HG03442 (cell line): ENCODE data around the gene NR1H4.
"Not testable (repeated sequence)": the region's sequence is repeated elsewhere in the genome, so short reads cannot be mapped to it uniquely, and the experiment has no call there.

Experiments used
- ATAC-seq: cut with Tn5 transposase; IDR thresholded peaks from one replicate; pipeline ENCODE4 v1.9.1; 2021; ENCODE audit warnings: mild to moderate bottlenecking, moderate library complexity; ENCODE audit not compliant: unreplicated experiment

Gene NR1H4

DNA sequence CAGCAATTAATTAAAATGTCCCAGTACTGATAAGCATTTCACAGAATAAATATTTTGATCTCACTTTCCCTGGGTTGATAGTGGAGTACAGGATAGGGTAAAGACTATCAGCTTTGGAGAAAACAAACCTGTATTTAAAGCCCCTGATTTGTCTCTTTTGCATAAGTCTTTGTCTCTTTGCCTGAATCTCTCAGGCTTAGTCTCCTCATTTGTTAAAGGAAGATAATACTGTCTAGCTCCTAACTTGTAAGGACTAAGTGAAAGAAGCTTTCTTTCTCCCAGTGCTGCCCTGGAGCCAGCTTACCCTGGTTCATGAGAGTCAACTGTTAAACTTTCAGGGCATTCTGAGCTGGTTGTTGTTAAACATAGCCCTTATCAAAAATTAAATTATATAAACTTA is 5.5 kb upstream of the NR1H4 start:
- no peak for ATAC-seq

DNA sequence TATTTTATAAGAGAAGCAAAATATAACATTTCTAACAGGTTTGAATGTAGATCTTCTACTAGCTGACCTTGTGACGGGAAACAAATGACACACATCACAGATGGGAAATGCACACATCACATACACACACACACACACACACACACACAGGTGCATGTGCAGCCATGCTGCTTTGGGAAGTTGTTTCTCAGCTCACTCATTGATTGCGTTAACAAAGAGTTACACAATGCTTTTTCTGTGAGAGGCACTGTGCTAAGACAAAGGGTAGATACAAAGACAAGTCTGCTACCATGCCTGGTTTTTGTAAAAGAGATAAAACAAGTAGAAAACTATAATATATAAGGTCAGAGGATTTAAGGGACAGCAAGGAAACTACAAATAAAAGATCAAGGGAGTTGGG is 1.3 kb upstream of the NR1H4 start:
- ATAC-seq, result no peak

DNA sequence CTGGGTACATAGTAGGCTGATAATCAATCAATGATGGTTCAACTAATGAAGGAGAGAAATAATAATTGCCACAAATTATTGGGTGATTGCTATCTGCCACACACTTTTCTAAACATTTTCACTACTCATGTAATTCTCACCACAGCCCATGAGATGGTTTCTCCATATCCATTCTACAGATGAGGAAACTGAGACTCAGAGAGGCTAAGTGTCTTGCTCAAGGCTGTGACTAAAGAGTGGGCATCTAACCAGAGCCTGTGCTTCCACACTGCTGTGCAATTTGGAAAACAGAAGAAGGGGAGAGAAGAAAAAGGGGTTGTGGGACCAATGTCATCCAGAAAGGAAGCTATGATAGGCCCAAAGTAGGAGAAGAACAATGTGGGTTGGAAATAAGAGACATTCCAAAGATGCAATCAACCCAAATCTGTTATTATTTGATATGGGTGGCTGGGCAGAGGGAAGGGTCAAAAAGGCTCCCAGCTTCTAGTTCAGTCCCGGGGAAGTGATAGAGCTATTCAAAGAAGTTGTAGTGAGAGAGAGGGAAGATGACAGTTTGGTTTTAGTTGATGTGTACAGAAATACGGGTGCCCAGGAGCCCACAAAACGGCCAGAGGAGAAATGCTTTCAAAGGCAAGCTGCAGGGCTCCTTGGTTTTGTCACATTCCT is 483 bp upstream of the NR1H4 start:
- ATAC-seq, result no peak

DNA sequence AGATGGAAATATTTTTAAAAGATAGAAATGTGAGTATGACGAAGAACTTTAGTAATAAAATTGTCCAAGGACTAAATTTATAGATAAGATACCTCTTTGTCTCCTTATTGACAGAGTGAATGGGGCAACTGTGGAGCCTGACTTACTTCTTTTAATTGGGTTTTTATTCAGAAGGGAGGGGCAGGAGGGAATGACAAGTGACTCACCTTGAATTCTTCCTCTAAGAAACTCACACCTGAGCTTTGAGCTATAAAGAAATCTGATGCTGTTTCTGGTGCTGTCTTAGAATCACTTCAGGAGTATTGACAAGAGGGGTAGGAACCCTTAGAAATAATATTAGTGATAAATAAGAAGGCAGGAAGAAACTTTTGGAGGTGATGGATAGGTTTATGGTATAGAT is 951 bp downstream of the NR1H4 start:
- ATAC-seq, result no peak

DNA sequence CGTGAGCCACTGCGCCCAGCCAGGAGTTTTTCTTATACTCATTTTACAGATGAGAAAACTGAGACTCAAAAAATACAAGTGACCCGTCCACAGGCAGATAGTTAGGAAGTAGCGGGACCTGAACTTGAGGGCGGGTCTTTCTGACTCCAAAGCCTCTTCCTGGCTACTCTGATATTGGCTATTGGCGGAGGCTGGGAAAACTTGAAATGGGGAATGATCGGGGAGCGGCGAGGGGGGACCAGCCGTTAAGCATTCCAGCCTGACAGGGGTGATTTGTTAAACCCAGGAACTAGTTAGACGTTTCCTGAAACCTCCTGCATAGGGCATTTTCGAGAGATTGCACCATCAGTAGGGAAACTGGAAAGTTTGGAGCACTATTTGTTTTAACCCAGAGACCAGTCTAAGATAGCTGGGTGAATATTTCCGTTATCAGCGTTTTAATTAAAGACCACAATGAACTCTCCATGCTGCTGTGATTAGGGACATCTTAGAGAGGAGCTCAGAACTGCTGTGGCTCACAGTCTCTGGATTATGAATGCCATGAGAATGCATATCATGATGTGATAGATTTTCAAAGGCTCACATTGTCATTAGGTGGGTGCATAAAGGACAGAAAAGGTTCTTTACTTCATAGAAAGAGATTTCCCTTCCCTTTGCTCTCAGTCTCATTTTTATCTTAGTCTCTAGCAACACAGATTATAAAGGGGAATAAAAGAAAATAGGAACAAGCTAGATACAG is 2.5 kb downstream of the NR1H4 start:
- no peak for ATAC-seq

DNA sequence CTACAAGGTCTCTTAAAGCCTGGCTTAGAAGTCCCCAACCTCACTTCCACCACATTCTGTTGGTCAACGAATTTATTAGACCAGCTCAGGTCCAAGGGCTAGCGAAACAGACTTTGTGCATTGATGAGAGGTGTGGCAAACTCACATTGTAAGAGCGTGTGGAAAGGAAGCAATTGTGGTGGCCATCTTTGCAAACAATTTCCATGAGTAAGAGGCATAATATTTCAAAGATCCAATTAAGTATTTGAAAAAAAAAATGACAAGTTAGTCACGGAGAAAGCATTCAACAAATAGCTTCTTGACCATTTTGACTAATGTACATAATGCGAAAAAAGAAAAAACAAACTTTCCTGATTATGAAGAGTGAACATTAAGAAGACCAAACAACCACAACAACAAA is 7.4 kb downstream of the NR1H4 start:
- no peak for ATAC-seq

DNA sequence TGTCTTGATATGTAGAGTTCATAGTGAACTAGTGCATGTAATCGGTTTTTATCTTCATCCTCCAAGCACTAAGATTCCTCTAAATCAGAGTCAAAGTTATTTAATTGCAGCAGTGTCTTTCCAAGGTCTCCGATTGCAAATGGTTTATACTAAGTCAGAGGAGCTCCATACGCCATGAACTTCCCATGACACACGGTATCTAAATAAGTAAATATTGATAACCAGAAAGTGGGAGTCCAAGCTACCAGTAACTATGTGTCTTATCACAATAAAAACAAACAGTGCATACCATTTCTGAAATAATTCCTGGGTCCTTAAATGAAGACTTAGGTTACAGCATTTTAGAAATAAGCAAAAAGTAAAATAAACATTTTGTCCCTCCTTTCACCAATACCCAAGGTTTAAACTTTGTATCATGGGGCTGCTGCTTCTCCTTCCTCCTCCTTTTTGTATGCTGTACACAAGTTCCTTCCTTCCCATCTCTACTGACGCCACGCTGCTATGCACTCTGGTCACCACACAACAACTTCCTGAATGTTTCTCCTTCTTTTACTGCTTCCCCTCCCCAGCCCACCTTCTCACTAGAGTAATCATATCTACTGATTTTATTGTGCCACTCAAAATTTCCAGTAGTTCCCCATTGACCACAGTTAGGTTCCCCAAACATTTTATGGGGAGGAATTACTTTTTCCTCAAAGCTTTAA is 10.7 kb downstream of the NR1H4 start:
- ATAC-seq, result no peak

DNA sequence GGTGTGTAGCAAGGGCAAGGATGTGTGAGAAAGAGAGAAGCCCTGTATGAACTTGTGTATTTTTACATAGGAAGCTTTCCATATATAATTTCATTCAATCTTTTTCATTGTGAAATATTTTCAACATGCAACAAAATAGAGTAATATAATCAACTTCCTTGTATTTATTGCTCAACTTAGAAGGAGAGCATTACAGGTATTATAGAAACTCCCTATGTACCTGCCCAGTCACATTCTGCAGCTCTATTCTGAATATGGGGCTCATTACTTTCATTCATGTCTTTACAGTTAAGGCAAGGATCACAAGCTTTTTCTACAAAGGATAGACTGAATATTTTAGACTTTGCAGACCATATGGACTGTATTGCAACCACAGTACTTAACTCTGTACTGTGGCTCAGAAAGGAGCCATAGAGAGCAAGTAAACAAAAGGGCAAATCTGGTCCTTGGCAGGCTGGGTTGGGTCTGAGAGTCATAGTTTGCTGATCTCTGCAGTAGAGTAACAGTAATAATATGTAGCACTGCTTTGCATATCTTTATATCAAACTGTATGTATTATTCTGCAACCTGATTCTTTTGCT is 11.3 kb downstream of the NR1H4 start:
- ATAC-seq, result no peak

DNA sequence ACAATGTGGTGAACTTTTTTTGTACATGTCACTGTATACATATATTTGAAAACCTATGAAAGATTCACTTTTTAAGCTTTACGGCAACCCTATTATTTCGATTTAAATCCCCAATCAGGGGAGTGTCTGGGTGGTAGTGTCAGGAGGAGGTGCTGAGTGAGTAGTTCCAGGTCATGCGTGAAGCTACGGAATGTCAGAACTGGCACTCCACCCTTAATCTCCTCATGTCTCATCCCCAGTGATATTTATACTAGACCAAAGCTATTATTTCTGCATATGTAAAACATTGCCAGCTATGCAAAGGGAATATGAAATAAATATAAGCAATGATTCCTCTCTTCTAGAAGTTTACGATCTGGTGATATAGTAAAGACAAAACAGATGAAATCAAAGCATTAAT is 12.3 kb downstream of the NR1H4 start:
- no peak for ATAC-seq

DNA sequence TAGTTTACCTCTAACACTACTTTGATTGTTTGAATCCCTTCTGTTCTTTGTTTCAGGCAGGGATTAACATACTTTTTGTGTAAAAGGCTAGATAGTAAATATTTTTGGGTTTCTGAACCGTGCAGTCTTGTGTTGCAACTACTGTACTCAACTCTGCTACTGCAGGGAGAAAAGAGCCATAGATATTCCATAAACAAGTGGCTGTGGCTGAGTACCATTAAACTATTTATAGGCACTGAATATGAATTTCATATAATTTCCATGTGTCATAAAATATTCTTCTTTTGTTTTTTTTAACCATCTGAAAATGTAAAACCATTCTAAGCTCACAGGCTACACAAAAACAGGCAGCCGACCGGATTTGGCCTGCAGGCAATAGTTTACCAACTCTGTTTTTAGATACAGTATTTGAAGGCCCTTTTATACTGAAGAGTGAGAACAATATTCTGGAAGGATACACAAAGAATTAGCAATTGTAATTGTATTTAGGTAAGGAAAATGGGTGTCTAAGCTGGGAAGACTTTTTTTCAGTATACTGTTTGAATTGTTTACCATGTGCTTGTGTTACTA is 15.7 kb downstream of the NR1H4 start:
- ATAC-seq, result no peak

DNA sequence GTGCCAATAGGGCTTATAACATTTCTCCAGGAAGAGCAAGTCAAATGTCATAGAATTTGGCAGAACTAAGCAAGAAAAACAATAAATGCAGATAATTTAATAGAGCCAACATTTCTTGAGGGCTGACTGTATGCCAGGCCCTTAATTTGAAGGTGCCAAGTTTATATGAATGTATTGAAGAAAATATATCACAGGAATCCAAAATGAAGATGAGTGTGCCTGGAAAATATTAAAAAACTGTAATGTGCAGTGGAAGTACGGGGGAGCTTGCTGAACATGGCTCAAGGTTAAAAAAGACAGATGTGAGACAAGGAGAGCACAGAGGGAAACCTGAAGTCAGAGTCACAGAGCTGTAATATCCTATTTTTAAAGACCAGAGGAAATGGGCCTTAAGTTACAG is 16.4 kb downstream of the NR1H4 start:
- ATAC-seq, result no peak

DNA sequence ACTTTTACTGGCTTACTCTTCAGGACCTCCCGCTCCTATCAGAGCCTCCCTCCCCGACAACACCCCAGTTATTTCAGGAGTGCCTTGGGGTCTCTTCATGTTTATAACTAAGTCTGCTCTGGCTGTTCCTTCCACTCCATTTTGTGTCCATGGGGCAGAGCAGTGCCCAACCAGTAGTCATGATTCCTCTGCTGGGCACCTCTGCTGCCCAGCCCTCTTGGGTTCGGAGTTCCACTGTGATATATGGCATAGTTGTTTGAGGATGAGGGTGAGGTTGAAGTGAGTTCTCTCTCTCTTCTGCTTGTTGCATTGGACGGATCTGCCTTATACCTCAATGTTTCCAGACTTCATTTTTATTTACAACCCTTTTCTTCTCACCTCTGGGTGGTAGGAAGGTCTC is 17.4 kb downstream of the NR1H4 start:
- ATAC-seq, result no peak

DNA sequence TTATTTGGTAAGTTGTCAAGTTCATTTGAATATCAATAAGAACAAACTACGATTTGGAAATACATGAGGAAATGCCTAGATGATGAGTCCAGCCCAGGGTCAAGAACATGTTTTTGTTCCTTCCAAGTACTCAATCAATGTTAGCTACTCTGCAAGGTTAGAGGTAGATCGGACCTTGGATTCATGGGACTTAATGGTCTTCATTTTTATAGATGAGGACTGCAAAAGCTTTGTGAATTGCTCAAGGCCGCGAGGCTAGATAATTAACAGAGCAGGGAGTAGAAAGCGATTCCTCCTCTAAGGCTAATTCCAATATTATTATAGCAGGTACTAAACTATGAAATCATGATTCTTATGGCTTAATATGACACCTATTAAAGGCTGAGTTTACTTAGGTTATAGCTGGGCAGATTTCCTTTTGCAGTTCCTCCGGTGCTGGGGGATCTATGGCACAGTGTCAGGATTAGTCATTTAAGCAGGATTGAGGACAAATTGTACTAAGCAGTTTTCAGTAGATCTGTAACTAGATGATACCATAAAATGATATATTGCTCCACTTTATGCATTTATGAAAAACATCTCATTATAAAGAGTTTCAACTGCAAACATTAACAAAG is 19.8 kb downstream of the NR1H4 start:
- ATAC-seq, result no peak

DNA sequence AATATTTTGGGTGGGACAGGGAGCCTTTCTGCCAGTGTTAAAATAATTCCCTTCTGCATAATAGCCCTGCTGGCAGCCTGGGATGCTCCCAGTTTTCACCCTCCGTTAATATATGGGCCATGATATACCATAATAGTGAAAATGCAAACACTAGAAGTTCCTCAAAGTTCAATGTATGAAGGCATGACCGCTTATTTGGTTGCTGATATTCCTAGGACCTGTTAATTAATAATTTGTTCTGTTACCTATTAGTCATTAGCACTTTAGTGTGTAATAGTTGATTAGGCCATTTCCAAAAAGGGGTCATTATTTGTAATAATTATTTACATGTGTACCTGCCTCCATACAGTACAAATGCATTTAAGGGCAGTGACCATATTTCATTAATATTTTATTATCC is 20.4 kb downstream of the NR1H4 start:
- no peak for ATAC-seq

DNA sequence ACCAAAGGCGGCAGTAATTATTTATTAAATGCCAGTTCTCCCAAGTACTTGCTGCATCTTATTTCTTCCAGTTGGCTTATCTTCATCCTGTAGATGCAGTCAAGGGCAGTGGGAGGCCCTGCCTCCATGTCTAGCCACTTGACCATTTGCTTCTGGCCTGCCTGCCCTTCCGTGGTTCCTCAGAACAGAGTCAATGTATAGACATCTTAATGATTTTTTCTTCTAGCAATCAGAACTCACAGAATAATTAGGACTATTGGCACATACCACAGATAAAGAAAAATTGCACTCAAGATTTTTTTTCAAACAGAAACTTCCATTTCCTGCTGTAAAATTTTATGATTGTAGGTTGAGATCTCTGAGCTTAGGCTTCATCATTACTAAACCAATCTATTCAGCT is 20.9 kb downstream of the NR1H4 start:
- ATAC-seq, result no peak

DNA sequence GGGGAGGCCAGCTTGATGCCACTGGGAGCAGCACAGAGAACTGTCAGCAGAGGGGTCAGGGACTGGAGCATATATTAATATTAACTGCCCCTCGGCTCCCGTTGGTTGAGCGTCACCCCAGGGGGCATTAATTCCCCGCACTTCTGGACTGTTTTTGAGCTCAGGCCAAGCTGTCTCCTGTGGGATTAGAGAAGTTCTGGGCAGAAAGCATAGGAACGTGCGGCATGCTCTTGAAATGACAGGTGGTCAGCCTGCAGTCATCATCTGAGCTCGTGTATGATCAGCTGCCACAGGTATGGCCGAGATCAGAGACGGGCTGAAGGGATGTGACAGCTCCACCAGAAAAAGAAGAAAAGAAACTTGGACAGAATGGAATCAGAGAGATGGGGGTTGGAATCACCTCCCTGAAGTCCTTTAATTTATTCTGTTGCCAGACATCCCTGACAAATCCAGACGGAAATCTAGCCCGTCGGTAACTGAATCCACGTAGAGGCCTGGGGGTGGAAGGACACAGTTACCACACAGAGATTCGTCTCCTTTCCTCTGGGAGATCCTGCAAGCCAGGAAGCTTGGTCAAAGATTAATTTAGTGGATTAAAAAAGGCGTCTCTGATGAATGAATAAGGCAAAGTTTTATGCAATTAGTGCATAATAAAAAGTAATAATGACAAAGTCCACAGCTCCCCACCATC is 23.6 kb downstream of the NR1H4 start:
- no peak for ATAC-seq

DNA sequence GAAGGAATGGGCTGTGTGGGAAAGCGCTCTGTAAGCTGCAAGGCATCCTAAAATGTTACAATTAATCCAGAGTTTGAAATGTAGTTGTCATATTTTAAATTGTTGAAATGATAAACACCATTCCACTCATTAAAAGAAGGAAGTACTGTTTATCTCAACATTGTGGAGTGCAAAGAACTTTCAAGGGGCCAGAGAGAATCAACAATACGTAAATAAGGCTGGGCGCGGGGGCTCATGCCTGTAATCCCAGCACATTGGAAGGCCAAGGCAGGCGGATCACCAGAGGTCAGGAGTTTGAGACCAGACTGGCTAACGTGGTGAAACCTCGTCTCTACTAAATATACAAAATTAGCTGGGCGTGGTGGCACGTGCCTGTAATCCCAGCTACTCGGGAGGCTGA is 24.5 kb downstream of the NR1H4 start:
- no peak for ATAC-seq

DNA sequence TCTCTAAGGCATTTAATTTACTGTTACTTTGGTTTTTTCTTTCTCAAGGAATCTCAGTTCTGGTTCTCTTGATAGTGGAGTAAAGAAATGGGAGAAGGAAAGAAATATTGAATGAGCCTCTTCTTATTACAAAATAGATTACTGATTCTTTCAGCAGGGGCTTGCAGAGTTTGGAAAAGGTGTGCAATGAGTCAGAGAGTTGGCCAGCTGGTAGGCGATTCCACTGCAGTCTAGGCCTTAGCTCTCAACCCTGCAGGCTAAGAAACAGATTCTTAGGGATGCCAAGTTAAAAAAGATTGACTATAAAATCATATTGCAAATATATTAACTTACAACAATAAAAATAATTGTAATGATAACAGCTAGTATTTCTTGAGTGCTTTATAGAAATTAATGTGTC is 25.8 kb downstream of the NR1H4 start:
- no peak for ATAC-seq

DNA sequence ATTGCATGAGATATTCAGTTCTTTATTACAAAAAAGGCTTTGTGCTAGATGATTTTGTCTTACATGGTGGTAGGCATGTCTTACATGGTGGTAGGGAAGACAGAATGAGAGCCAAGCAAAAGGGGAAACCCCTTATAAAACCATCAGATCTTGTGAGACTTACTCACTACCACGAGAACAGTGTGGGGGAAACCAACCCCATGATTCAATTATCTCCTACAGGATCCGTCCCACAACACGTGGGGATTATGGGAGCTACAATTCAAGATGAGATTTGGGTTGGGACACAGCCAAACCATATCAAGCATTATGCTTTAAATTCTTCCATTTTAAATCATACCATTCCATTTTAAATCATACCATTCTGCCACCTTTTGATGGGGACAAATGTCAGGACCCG is 29.1 kb downstream of the NR1H4 start:
- not testable (repeated sequence) for ATAC-seq

DNA sequence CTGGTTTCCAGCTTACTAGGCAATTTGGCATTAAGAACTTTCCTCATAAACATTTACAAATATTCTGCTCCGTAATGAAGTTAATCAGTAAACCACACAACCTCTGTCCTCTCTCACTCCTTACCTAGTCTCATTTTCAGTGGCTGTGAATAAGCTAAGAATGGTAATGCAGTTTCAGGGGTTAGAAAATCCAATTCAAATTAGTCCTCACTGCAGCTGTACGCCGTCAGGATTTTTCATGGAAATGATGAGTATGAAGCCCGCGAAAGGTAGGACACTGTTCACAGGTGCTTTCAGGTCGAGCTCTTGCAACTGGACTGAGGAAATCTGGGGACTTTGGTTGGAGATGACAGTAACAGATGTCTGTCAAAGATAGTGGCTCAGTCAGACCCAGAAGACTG is 29.6 kb downstream of the NR1H4 start:
- no peak for ATAC-seq

DNA sequence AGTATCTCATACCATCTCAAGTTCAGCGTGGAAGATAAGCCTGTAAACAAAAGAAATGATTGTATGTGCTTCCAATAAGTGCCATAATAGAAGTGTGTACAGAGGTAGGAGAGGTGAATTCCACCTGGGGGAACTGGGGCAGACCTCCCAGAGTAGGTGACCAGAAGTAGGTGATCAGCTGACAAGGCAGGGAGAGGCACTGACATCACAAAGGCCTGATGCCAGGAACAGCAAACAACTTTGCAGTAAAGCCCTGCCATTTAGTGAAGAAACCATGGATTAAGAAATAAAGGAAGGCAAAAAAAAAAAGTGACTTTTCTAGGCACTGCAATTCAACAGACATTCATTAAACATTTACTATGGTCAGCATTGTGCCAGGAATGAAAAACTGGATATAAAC is 31.1 kb downstream of the NR1H4 start:
- ATAC-seq, result no peak
